NB4 (cell line): ENCODE data around the gene RPL19.

Source experiments
- DNase-seq: peaks from one replicate; pipeline ENCODE4 v3.0.0; 2010; ENCODE audit warnings: low read depth
- H3K4me3 ChIP-seq: one replicate; pipeline ENCODE4 v1.5.1; 2011; ENCODE audit warnings: mild to moderate bottlenecking, low read depth, low read length, moderate library complexity
- CTCF ChIP-seq: IDR thresholded peaks from one replicate; pipeline ENCODE4 v1.5.1; 2012; ENCODE audit warnings: low read depth, low read length
- MAX ChIP-seq: IDR thresholded peaks from 2 replicates; pipeline ENCODE4 v1.6.1; 2011; ENCODE audit warnings: low read depth, low read length
- MYC ChIP-seq: IDR thresholded peaks from 2 replicates; pipeline ENCODE4 v1.6.1; 2011; ENCODE audit warnings: low read depth, low read length
- POLR2A ChIP-seq: IDR thresholded peaks from 2 replicates; pipeline ENCODE4 v1.6.1; 2011; ENCODE audit warnings: mild to moderate bottlenecking; ENCODE audit not compliant: insufficient read length; ENCODE audit errors: extremely low read depth

The RPL19 gene

DNA sequence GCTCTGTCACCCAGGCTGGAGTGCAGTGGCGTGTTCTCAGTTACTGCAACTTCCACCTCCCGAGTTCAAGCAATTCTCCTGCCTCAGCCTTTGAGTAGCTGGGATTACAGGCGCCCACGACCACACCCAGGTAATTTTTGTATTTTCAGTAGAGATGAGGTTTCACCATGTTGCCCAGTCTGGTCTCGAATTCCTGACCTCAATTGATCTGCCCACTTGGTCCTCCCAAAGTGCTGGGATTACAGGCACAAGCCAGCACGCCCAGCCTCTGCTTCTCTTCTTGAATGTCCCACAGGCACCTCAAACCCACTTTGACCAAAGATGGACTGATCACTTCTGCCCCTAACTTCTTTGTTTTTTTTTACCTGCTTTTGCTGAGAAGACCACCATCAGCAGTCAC lies 29.5 kb upstream of the RPL19 start:
- no peak overlapping the region for H3K4me3 ChIP-seq
- no peak for DNase-seq
- TF ChIP-seq CTCF (no peak), MAX (no peak), POLR2A (no peak), MYC (no peak)

DNA sequence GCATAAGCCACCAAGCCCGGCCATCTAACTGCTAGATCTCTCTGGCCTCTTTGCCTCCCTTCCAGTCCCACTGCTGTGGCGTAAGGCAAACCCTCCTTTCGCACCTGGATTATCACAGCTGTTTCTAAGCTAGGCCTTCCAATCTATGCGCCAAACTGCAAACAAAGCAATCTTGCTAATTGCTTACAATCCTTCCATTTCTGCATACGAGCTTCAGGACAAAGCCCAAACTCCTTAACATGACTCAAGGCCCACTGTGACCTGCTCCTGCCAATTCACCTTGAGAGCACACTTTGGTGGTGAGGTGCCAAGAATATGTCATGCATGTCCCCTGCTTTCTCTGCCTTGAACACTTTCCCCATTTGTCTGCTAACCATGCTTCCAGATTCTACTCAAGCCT lies 28.1 kb upstream of the RPL19 start:
- no peak for TF ChIP-seq MYC
- TF ChIP-seq POLR2A: no peak
- no peak for TF ChIP-seq MAX
- TF ChIP-seq CTCF: no peak
- H3K4me3 ChIP-seq: no peak overlapping the region
- DNase-seq: no peak

GRCh38 chr17:39173080-39173479 lies 27.0 kb upstream of the RPL19 start:
- DNase-seq: no peak
- TF ChIP-seq MYC (no peak), CTCF (no peak), POLR2A (no peak), MAX (no peak)
- H3K4me3 ChIP-seq: no peak overlapping the region

GRCh38 chr17:39173526-39174274 lies 26.4 kb upstream of the RPL19 start:
- H3K4me3 ChIP-seq: no peak overlapping the region
- DNase-seq: no peak
- no peak for TF ChIP-seq CTCF
- no peak for TF ChIP-seq MYC
- no peak for TF ChIP-seq POLR2A
- TF ChIP-seq MAX: no peak

- peak overlapping the region; percentile 61 for H3K4me3 ChIP-seq
- peak; percentile 92 for DNase-seq
- no peak for TF ChIP-seq POLR2A
- peak; percentile 77 for TF ChIP-seq CTCF
- TF ChIP-seq MAX: 0 out of 2 replicates have a peak, but pooled peaks have one; percentile 19
These were observed 25.0 kb upstream of the RPL19 start for GRCh38 chr17:39174920-39175694.
